GM12801 (cell line): ENCODE results near the gene PRRC2A.

ENCODE experiments used
- TF ChIP-seq, protein P1 (sequence below): IDR thresholded peaks from one replicate; pipeline ENCODE4 v1.5.1; 2011; ENCODE audit warnings: control low read depth; ENCODE audit not compliant: insufficient read length; ENCODE audit errors: extremely low read depth

The PRRC2A gene

DNA sequence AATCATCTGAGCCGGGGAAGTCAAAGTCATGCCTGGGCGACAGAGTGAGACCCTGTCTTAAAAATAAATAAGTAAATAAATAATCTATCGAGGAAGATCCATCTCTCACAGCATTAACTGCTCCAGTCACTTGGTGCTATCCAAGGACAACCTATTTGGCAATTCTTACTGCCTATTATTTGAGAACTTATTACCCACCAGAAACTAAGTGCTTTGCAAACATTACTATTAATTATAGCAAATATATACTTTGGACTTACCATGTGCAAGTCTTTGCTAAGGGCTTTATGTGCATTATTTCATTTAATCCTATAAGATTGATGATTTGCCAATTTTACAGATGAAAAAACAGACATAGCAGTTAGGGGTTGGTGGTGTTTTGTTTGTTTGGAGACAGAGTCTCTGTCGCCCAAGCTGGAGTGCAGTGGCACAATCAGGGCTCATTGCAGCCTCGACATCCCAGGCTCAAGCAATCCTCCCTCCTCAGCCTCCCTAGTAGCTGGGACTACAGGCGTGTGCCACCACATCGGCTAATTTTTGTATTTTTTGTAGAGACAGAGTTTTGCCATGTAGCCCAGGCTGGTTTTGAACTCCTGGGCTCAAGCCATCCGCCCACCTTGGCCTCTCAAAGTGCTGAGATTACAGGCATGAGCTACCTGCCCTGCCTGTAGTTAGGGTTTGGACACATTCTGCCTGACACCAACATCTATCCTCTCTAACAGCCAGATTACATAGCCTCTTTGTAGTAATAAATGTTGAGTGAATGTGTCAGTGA, 34.2 kb downstream of the PRRC2A start:
- TF ChIP-seq, protein P1, sequence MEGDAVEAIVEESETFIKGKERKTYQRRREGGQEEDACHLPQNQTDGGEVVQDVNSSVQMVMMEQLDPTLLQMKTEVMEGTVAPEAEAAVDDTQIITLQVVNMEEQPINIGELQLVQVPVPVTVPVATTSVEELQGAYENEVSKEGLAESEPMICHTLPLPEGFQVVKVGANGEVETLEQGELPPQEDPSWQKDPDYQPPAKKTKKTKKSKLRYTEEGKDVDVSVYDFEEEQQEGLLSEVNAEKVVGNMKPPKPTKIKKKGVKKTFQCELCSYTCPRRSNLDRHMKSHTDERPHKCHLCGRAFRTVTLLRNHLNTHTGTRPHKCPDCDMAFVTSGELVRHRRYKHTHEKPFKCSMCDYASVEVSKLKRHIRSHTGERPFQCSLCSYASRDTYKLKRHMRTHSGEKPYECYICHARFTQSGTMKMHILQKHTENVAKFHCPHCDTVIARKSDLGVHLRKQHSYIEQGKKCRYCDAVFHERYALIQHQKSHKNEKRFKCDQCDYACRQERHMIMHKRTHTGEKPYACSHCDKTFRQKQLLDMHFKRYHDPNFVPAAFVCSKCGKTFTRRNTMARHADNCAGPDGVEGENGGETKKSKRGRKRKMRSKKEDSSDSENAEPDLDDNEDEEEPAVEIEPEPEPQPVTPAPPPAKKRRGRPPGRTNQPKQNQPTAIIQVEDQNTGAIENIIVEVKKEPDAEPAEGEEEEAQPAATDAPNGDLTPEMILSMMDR, result no peak

DNA sequence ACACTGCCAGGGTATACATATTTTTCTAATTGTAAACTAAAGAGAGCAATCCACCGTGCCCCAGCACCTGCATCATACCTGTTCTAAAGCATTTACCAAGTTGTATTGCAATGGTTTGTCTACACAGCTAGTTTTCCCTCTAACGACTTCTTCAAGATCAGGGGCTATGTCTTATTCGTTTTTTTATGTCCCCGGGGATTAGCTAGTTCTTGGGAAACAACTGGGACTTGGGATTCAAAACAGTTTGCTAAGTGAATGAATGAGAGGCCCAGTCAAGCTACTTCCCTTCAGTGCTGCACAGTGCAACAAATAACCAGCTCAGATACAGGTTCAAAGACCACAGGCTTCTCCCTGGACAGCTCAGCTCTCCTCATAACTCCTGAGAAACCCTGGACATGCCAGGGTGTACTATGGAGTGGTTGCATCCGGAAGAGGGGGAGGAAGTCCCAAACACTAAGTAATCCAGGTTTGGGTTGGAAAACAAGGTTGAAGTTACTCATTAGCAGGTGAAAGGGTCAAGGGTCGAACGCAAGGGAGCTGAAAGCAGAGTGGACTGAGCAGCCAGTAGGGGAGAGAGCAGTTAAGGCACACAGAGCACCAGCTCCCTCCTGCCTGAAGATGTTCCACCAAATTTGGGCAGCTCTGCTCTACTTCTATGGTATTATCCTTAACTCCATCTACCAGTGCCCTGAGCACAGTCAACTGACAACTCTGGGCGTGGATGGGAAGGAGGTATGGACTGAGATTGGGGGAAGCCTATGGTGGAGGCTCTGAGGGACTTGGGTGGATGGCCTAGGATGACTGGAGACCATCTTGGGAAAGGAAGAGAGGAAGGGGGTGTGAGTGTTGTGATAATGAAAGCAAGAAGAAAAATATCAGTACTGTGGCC, 35.1 kb downstream of the PRRC2A start, which contains the start of gene APOM:
TSS of gene APOM (plus strand) at position 546 of the 889 bp plus-strand sequence. CDS start at position 619, 73 bp downstream.
- TF ChIP-seq, protein P1, result no peak

DNA sequence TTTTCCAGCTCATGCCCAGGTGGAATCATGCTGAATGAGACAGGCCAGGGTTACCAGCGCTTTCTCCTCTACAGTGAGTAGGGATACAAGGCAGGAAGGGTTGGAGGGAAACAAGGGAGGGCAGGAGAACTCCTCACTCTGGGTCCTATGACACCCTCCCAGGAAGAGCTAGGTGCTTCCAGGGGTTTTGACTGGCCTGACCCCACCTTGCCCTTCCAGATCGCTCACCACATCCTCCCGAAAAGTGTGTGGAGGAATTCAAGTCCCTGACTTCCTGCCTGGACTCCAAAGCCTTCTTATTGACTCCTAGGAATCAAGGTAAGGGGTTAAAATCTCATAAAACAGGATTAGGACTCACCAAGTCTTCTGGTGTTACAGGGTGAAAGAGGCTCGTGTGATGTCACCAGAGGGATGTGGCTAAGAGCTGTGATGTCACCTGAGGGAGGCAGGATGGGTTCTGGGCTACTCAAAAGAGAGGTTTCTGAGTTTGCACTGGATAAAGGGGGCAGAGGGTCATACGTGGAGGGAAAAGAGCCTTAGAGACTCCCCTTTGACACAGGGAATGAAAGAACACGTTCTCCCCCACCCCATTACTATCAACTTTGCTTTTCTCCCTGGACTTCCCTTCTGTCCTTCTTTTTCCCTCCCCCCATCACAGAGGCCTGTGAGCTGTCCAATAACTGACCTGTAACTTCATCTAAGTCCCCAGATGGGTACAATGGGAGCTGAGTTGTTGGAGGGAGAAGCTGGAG, 37.1 kb downstream of the PRRC2A start:
- TF ChIP-seq, protein P1, result no peak

DNA sequence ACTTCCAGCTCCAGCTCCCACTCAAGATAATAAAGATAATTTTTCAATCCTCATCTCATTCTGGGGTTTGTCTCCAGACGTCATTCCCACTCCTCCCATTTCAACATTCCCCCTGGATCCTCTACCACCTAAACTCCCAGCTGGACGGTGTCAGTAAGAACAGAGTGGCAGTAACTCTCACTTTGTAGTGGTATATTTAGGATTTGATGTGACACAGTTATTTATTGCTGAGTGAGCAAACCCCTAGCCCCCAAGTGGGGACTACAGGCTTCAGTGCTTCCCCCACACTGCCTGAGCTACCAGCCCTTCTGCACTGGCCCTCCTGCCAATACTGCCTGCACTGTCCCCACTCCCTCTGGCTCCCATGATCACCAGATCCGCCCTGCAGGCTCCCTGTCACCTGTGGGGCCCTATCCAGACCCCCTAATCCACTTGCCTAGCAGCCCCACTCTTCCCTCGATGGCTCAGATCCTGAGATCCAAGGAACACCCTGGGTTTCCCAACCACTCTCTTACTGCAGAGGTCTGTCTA, 37.7 kb downstream of the PRRC2A start:
- TF ChIP-seq, protein P1, result no peak

DNA sequence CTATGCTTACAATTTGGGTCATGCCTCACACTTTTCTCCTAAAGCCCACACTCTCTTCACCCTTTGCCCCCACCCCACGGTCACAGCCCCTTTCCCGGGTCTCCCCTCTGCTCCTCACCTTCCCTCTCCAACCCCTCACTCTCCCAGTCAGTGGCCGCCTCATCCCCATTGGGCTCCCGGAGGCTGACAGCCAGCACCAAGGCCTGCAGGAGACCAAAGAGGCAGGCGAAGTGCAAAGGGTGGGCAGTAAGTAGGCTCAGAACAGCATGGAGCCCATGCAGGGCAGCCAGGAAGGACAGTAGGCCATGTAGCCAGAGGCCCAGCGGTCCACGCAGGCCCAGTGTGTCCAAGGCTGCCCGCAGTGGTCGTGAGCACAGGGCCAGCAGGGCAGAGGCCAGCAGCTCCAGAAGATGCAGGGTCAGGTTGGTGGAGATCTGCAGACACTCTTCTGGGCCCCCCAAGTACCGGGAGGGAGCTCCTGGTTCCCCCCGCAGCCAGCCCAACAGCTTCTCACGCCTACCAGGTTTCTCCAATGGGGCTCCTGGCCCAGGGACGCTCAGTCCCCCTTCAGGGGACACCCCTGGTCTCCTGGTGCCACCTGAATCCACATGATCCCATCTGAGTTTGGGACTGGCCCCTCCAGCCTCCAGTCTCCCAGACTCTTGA, 38.6 kb downstream of the PRRC2A start:
- TF ChIP-seq, protein P1, result no peak

DNA sequence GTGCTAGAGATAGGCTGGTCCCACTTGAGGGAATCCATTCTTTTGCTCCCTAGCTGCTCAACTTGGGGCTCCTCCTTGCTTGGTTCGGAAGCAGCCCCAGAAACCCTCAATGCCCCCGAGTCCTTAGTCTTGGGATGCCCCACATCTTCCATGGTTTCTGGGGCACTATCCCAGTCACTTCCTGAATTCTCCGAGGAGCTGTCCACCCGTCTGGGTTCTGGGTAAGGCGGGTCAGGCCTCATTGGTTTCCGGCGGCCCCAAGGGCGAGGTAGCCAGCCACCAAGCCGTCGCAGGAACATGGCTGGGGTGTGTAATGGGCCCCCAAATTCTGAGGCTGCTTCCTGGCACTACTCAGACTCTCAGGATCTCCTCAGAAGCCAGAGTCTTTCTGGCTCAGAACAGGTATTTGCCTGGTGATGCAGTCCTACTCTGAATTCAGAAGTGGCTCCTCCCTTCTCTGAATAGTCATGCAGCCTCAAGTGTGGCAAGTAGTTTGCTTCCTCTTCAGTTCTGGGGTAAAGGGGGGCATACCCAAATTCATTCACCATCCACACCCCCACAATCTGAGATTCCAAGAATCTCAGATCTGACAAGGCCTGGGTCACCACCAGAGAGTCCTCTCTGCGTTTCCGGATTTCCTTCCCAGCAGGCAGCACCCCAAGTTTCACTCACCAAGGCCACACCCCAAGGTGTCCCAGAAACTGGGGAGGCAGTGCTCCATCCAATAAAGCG, 39.3 kb downstream of the PRRC2A start:
- TF ChIP-seq, protein P1, result no peak
